Lower leg skin (tissue), 3 donors: ENCODE data around the gene POU6F2.

Experiments used
- POLR2A ChIP-seq, 2 donors: fragments of 450-650 bp; IDR thresholded peaks; one replicate each; pipeline ENCODE4 v1.6.1; 2016 to 2017; ENCODE audit warnings: antibody characterized with exemption in 2 of 2, mild to moderate bottlenecking in 1 of 2, moderate library complexity in 1 of 2
- TF ChIP-seq, protein P1 (sequence below), 3 donors: fragments of 450-650 bp; IDR thresholded peaks; one replicate each; pipeline ENCODE4 v1.5.1; 2016; ENCODE audit warnings: antibody characterized with exemption in 3 of 3, mild to moderate bottlenecking in 3 of 3, moderate library complexity in 2 of 3

DNA sequence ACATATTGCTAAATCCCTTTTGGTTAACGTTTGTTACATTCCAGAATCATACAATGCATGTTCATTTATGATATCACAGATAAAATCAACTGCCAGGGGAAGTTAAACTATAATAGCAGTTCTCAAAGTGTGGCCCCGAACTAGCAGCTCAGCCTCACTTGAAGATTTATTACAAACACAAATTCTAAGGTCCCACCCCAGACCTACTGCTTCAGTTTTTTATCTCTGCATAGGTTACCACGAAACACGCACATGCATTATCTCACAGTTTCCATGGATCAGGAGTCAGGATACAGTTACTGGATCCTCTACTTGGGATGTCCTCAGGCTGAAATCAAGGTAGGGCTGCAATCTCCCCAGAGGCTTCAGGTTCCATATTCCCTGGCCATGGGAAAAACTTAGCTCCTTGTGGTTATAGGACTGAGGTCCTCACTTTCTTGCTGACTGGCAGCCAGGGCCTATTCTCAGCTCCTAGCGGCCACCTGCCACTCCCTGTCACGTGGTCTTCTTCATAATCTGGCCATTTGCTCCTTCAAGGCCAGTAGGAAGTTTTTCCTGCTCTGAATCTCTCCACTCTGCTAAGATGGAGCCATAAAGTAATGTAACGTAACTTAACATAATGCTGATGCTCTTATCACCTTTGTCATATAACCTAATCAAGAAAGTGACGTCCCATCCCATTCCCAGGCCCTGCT is 538.0 kb downstream of the POU6F2 start:
- TF ChIP-seq, protein P1, sequence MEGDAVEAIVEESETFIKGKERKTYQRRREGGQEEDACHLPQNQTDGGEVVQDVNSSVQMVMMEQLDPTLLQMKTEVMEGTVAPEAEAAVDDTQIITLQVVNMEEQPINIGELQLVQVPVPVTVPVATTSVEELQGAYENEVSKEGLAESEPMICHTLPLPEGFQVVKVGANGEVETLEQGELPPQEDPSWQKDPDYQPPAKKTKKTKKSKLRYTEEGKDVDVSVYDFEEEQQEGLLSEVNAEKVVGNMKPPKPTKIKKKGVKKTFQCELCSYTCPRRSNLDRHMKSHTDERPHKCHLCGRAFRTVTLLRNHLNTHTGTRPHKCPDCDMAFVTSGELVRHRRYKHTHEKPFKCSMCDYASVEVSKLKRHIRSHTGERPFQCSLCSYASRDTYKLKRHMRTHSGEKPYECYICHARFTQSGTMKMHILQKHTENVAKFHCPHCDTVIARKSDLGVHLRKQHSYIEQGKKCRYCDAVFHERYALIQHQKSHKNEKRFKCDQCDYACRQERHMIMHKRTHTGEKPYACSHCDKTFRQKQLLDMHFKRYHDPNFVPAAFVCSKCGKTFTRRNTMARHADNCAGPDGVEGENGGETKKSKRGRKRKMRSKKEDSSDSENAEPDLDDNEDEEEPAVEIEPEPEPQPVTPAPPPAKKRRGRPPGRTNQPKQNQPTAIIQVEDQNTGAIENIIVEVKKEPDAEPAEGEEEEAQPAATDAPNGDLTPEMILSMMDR (IDR thresholded peaks at IDR 0.05), result no peak
- no peak for TF ChIP-seq POLR2A (IDR thresholded peaks at IDR 0.05)
